Astrocyte of the cerebellum (primary cell): ENCODE results near the gene L3MBTL4.
"Not testable (repeated sequence)": the region's sequence is repeated elsewhere in the genome, so short reads cannot be mapped to it uniquely, and the experiment has no call there.

Experiments used
- DNase-seq: peaks from one replicate; pipeline ENCODE4 v3.0.0-alpha.2; 2011; ENCODE audit warnings: low read depth
- H3K4me3 ChIP-seq: 2 replicates; pipeline ENCODE4 v1.5.1; 2011; ENCODE audit warnings: mild to moderate bottlenecking, low read depth, low read length, moderate library complexity
- in situ Hi-C: cut with HindIII; loops from 2 replicates; pipeline ENCODE4 v1.10.0; 2017; ENCODE audit warnings: low sequenced_read_pairs
- TF ChIP-seq, protein P1 (sequence below): IDR thresholded peaks from 2 replicates; pipeline ENCODE4 v1.5.1; 2012; ENCODE audit warnings: low read length, low read depth, moderate library complexity, mild to moderate bottlenecking; ENCODE audit errors: missing control alignments

L3MBTL4 gene

DNA sequence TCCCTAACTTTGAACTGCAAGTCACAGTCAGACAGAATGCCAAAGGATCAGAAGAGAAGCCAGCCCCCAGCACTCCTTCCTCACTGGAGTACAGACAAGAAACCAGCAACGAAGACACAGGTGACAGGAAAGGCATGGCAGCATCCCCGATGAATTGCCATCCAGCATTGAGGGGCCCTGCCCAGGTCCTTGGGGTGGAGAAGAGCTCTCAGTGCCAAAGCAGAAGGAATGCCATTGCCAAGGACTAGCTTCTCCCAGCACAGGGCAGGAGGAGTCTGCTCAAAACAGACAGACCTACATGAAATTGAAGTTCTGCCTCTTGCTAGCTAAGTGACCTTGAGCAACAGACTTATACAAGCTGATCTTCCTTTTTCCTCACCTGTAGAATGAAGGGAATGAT lies 220.1 kb downstream of the L3MBTL4 start:
- TF ChIP-seq, protein P1, sequence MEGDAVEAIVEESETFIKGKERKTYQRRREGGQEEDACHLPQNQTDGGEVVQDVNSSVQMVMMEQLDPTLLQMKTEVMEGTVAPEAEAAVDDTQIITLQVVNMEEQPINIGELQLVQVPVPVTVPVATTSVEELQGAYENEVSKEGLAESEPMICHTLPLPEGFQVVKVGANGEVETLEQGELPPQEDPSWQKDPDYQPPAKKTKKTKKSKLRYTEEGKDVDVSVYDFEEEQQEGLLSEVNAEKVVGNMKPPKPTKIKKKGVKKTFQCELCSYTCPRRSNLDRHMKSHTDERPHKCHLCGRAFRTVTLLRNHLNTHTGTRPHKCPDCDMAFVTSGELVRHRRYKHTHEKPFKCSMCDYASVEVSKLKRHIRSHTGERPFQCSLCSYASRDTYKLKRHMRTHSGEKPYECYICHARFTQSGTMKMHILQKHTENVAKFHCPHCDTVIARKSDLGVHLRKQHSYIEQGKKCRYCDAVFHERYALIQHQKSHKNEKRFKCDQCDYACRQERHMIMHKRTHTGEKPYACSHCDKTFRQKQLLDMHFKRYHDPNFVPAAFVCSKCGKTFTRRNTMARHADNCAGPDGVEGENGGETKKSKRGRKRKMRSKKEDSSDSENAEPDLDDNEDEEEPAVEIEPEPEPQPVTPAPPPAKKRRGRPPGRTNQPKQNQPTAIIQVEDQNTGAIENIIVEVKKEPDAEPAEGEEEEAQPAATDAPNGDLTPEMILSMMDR: no peak
- in situ Hi-C loops: no loop called here
- H3K4me3 ChIP-seq: no peak overlapping the region
- no peak for DNase-seq

DNA sequence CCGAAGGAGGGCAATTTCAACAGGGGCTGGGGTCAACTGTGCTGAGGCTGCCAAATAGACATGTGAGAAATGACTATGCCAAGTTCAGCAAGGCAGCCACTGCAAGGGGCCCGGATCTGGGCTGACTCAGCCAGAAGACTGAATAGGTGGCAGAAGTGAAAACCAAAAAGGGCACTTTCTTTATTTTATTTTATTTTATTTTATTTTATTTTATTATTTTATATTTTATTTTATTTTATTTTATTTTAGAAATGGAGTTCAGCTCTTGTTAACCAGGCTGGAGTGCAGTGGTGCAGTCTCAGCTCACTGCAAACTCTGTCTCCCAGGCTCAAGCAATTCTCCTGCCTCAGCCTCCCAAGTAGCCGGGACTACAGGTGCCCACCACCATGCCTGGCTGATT lies 228.9 kb downstream of the L3MBTL4 start:
- in situ Hi-C loops, DNase-seq, H3K4me3 ChIP-seq: not testable (repeated sequence)

DNA sequence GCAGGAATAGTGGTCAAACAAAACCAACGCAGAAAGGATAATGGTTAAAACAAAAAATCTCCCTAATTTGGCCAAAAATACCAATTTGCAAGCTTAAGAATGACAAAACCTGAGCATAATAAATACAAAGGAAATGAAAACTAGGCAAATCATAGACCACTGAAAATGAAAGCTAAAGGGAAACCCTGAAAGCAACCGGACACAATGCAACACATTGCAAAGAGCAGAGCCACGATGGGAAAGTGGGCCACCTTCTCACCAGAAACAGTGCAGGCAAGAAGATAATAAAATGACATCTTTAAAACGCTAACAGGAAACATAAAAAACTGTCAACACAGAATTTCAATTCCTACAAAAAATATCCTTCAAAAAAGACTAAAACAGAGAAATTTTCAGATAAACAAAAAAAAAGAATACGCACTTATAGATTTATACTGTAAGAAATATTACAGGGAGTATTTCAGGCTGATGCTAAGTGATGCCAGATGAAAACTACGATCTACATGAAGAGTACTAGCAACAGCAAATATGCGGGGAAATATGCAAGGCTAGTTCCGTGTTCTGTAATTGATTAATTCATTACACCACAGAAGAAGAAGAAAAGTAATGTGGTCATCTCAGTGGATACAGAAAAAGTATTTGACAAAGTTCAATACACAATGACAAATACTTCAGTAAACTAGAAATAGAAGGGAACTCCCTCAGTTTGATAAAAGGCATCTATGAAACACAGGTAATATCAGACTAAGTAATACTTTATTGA lies 239.5 kb downstream of the L3MBTL4 start:
- in situ Hi-C loops: no loop called here
- no peak overlapping the region for H3K4me3 ChIP-seq
- DNase-seq: no peak
- TF ChIP-seq, protein P1: no peak

DNA sequence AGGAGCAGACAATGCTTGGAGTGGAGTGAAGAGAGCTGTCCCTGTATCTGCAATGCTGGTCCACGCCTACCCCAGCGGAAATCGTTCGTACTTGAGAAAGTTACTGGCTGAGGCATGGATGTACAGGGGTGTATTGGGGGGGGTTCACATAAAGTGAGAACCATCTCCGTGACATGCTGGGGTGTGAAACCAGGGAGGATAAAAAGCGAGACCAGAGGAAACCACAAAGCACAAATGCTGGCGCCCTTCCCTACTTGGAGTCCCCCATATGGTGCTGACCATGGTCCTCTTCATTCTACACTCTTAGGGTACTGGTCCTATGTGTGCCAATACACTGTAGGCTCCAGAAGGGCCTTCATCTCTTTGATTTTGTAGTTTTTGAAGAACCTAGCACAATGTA lies 244.1 kb downstream of the L3MBTL4 start:
- TF ChIP-seq, protein P1: no peak
- DNase-seq: no peak
- in situ Hi-C loops: no loop called here
- no peak overlapping the region for H3K4me3 ChIP-seq

DNA sequence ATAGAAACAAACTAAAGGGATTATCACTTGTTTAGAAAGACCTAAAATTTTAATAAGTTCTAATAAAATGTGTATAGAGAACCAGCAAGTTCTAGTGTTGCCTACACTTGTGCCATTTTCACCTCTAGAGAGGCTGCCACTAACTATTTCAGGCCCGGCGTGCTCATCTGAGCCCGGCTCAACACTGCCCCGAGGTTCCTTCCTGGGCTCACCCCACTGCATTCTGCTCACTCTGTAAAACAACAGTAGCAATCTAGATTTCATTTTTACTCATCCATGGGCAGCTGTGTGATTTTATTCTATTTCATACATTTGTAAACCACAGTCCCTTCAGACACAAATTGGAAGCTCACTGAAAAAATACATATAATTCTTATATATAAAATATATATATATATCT lies 253.2 kb downstream of the L3MBTL4 start:
- TF ChIP-seq, protein P1: no peak
- in situ Hi-C loops: no loop called here
- no peak overlapping the region for H3K4me3 ChIP-seq
- DNase-seq: no peak

DNA sequence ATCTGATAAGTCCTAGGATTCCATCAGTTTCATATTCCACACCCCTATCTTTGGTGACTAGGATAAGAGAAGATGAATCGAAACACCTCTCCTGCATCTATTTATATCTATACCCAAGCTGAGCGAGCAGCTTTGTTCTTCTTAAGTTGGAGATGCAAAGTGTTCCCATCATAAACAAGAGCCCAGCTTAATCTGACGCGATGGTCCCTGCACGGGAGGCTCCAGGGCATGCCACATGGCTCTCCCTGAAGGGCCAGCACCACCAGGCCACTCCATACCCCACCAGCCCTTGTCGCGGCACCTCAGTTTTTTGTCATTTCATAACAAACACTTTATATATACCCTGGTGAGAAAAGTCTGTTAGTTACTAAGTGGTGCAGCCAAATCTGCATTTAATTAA lies 255.3 kb downstream of the L3MBTL4 start:
- DNase-seq: no peak
- TF ChIP-seq, protein P1: no peak
- no peak overlapping the region for H3K4me3 ChIP-seq
- in situ Hi-C loops: loop anchor here (5.0 kb wide), 1 partner anchor 82 kb away; no protein-coding TSS in a partner anchor

DNA sequence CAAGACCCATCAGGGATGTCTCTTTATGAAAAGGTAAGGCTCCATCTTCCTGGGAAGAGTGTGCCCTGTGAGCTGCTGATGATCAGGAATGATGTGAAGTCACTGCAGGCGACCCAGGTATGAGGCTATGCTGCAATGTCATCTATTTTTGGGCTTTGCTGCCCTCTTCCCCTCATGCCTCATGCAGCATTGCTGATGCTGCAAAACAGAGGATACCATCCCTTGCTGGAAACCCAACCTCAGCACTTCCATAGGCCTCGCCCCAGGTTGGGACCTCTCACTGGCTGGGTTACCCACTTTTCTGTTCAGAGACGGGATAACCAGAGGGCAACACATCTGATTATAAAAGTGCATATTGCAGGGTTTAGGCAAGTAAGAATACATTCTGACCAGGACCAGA lies 255.8 kb downstream of the L3MBTL4 start:
- in situ Hi-C loops: loop anchor here (5.0 kb wide), 1 partner anchor 82 kb away; no protein-coding TSS in a partner anchor
- TF ChIP-seq, protein P1: no peak
- H3K4me3 ChIP-seq: no peak overlapping the region
- DNase-seq: no peak
